HG03066 (cell line): ENCODE measurements around the gene RAP1B.

Source experiments
- ATAC-seq: cut with Tn5 transposase; IDR thresholded peaks from one replicate; pipeline ENCODE4 v1.9.1; 2021; ENCODE audit warnings: low read depth; ENCODE audit not compliant: unreplicated experiment

The RAP1B gene

GRCh38 chr12:68686595-68687521 lies 76.2 kb downstream of the RAP1B start, which contains the start of gene NUP107:
TSS of gene NUP107 (plus strand) at chr12:68686978. CDS start at chr12:68687066, 88 bp downstream.
- ATAC-seq, result peak; percentile 95

- ATAC-seq, result no peak
Measured at GRCh38 chr12:68695454-68695853, 84.8 kb downstream of the RAP1B start.

GRCh38 chr12:68699486-68699885 lies 88.8 kb downstream of the RAP1B start:
- no peak for ATAC-seq
